HG02884 (cell line): ENCODE data around the gene CPZ.

Experiments used
- ATAC-seq: cut with Tn5 transposase; IDR thresholded peaks from one replicate; pipeline ENCODE4 v1.9.1; 2021; ENCODE audit warnings: mild to moderate bottlenecking, moderate library complexity; ENCODE audit not compliant: unreplicated experiment

The CPZ gene

GRCh38 chr4:8593264-8594096 lies 915 bp downstream of the CPZ start:
- no peak for ATAC-seq

DNA sequence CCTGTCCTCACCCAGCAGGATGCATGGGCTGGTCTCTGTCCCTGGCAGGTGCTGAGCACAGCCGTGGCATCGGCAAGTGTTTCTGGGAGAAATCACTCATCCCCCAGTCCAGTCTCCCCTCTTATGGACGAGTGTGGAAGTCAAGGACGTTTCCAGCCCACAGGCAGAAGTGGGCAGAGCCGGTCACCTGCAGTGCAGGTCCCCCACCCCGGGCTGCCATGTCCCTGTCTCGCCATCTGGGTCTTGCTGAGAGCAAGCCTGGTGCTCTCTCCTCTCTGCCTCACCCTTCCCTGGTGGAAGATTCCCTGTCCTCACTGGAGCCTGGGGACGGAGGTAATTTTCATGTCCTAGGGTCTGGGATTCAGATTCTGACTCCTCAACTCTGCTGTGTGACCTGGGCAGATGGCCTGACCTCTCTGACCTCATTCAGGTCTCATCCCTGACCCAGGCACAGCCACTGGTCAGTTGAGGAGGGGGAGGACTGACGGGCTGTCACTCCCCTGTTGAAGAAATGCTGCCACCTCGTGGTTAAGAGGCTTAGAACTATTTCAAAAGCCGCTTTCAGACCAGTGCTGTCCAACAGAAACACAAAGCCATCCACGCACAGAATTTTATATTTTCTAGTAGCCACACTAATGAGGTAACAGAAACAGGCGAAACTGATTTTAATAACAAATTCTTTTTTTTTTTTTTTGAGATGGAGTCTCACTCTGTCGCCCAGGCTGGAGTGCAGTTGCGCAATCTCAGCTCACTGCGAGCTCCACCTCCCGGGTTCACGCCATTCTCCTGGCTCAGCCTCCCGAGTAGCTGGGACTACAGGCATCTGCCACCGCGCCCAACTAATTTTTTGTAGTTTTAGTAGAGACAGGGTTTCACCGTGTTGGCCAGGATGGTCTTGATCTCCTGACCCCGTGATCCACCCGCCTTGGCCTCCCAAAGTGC lies 1.8 kb downstream of the CPZ start:
- ATAC-seq: peak; percentile 53

GRCh38 chr4:8595237-8596087 lies 2.9 kb downstream of the CPZ start:
- no peak for ATAC-seq

DNA sequence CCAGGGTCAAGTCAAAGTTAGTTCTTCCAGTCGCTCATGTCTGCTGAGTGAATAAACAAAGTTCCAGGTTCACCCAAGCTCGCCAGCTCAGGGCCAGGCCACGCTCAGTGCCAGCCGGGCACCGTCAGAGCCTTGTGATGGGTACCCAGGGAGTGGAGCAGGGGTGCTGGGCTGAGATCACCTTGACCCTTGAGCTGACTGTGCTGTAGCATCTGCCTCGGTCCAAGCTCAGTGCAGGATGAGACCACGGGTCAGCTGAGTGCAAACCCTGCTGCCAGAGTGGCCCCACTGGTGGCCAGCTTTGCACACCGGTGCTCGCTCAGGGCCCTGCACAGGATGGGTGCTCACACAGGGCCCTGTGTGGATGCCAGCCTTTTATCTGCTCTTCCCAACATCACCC lies 4.3 kb downstream of the CPZ start:
- ATAC-seq: no peak

GRCh38 chr4:8597319-8597718 lies 4.8 kb downstream of the CPZ start:
- no peak for ATAC-seq

DNA sequence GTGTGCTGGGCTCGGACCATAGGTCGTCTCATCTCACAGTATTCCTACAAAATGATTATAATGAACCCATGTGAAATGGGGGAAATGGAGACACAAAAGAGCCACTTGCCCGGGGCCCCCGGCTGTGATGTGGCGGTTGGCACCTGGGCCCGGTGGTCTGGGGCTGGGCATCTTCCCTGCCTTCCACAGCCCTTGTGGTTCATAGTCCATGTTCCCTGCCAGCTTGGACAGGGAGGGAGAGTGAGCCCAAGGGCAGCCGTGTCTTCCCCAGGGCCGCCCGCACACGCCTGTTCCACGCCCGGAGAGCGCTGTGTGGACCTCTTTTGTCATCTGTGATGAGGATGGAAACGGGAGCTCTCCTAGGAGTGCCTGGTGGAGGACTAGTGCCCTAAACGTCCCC lies 5.2 kb downstream of the CPZ start:
- no peak for ATAC-seq

- ATAC-seq: no peak
Measured at GRCh38 chr4:8598391-8599090, 6.0 kb downstream of the CPZ start.

DNA sequence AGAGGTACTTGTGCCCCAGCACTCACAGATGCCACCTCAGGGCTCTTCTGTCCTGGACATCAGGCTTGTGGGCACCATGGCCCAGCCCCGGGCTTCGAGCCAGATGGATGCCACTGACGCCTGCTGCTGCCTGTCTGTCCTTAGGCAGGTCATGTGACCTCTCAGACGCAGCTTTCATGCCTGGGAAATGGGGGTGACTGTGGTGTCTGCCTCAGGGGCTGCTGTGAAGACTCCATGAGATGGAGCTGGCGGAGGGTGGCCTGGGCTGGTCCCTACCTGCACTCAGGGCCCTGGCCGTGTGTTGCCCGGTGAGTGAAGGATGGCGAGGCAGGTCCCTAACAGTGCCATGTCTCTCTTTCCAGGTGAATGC lies 6.5 kb downstream of the CPZ start:
- ATAC-seq: no peak

DNA sequence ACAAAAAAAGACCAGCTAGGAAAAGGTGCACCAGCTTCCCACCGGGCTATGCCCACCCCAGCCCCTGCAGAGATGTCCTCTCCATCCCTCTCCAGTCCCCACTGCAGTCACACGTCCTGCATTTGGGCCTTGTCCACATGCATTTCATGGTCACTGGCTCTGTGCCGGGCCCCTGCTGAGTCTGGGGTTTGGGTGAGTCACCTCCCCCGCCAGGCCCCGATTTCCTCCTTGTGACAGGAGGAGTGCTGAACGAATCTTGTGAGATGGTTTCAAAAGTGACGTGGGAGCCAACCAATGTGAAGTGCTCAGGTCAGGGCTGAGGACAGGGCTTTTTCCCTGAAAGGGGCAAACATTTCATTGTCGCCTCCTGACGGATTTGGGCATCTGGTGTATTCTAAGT lies 7.1 kb downstream of the CPZ start:
- no peak for ATAC-seq

GRCh38 chr4:8600266-8600665 lies 7.7 kb downstream of the CPZ start:
- no peak for ATAC-seq

DNA sequence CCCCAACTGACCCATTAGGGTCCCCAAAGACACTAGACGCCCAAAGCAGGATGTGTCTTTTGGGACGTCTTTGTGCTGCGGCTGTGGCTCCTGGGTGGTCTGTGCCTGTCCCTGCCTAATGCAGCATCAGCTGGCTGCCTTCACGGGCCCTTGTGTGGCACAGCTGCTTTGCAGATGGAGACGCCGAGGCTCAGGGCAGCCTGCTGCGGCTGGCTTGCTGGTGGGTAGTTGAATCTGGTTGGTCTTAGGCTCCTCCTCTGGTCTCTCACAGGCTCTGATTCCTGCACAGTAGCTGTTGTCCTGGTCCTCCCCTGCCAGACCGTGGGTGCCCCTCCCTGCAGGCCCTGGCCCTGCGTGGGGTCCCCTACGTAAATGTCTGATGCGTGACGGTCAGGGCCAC lies 8.1 kb downstream of the CPZ start:
- ATAC-seq: no peak

DNA sequence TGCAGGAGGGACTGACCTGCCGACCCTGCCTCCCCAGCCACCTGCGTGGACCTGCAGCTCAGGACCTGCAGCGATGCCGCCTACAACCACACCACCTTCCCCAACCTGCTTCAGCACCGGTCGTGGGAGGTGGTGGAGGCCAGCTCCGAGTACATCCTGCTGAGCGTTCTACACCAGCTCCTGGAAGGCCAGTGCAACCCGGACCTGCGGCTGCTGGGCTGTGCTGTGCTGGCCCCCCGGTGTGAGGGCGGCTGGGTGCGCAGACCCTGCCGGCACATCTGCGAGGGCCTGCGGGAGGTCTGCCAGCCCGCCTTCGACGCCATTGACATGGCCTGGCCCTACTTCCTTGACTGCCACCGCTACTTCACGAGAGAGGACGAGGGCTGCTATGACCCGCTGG lies 8.5 kb downstream of the CPZ start:
- ATAC-seq: no peak

DNA sequence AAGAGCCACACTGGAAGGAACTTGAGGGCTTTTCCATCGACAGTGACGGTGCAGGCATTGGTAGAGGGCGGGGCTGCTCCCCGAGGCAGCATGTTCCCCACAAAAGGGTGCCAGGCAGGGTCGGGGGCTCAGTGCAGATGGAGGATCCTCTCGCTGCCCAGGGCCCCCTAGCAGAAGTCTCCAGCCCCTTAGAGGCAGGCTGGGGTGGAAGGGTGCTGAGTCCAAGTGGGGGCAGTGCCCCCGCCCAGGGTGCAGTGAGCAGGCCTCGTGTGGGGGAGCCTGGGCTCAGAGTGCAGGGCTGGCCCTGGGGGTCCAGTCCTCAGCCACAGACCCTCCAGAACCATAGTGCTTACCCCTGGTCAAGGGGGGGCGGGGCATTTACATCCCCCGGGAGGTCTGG lies 9.0 kb downstream of the CPZ start:
- no peak for ATAC-seq

DNA sequence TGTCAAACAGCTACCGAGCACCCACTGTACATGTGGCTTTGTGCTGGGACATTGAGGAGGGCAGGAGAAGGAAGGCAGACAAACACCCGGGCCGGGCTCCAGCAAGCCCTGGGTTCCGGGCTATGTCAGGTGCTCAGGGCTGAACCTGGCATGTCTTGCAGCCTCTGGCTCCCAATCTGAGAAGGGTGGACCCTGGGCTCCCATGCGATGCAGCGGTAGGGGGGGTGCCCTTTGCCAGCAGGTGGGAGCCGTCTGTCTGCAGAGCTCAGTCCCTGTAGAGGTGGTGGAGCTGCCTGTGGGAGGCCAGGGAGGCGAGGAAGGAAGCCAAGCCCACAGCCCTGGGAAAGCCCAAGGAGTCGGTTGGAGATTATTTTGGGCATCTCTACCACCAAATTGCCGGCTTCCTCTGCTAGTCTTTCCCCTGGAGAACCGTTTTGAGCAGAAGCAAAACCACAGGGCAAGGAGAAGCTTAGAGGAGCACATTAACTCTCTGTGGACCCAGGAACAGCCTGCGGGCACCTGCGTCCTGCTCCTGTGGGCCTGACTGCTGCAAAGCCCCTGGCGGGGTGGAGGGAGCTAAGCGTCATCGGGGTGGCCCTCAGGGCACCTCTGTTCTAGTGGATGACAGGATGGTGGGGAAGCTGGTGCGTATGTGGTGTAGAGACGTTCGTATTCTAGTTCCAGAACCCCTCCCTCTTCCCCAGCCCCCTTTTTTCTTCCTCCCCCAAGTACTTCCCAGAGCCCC lies 10.3 kb downstream of the CPZ start:
- no peak for ATAC-seq

DNA sequence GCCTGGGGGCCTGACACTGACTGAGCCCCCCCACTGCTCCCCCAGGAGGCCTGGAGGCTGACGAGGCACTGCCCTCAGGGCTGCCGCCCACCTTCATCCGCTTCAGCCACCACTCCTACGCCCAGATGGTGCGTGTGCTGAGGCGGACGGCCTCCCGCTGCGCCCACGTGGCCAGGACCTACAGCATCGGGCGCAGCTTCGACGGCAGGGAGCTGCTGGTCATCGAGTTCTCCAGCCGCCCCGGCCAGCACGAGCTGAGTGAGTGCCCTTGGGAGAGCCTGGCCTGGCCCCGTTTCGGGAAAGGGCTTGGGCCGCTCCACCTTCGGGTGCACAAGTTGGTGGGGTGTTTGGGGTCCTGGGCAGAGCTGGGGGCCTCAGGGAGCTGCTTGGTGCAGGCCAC lies 11.4 kb downstream of the CPZ start:
- no peak for ATAC-seq

DNA sequence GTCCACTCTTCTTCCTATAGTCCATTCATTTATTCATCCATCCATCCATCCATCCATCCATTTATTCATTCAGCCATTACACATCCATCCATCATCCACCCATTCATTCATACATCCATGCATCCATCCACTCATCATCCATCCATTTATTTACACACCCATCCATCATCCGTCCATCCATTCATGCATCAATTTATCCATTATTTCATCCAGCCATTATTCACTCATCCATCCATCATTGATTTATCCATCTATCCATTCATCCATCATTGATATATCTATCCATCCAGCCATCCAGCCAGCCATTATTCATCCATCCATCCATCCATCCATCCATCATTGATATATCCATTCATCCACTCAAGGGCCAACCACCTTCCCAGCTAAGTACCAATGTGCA lies 12.7 kb downstream of the CPZ start:
- no peak for ATAC-seq

DNA sequence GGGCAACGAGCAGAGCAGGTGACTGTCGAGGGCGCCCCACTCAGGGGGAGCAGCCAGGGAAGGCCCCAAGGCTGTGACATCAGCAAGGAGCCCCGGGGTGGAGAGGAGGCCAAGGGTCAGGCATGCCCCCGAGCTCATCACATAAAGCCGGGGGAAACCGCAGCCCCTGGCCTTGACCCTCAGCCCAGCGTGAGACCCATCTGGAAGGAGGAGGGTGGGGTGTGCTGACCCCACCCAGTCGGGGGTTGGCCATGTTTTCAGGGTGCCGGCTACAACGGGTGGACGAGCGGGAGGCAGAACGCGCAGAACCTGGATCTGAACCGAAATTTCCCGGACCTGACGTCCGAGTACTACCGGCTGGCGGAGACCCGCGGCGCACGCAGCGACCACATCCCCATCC lies 13.9 kb downstream of the CPZ start:
- no peak for ATAC-seq

GRCh38 chr4:8606966-8607365 lies 14.4 kb downstream of the CPZ start:
- ATAC-seq: no peak

GRCh38 chr4:8607603-8608481 lies 15.3 kb downstream of the CPZ start:
- ATAC-seq: no peak
